Activated CD4-positive, alpha-beta T cell treated with anti-CD3 and anti-CD28 coated beads for 48 hours (primary cell): ENCODE data around the gene MKKS.
"Not testable (repeated sequence)": the region's sequence is repeated elsewhere in the genome, so short reads cannot be mapped to it uniquely, and the experiment has no call there.

Experiments
- DNase-seq: peaks from one replicate; pipeline ENCODE4 v3.0.0-alpha.2; 2020

MKKS gene

DNA sequence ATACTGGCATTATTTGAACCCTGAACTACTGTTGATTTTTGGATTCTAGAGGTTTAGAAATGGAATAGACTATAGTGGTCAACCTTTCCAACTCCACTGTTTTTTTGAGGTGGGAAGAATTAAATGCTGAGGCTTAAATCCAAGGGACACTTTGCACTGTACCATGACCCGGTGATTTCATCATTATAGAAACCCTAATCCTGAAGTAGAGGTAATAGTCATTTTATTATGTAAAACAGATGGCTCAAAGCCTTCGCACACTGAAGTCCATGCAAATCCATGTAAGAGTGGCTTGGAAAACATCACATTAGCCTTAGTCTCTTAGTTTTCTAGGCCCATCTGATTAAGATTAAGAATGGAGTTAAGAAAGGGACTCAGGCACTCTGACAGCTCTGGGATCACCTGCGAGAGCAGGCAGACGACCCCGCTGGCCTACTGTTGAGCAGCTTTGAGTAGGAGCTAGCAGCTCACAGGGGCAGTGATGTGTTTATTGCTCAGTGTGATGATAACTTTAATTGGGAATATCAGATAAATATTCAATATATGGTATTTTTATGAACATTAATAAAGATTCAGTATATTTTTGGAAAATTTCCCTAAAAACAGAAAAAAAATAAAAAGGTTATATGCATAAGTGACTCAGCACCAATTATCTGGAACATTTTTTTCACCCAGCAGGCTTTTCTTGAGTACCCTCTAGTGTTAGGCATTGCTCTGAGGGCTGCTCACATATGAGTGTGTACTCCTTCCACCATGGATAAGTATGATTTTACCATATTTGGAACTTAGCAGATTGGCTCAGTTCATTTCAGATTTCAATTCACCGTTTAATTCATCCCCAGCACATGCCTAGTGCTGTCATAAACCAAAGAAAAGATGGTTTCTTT, 14.5 kb upstream of the MKKS start:
- no peak for DNase-seq

DNA sequence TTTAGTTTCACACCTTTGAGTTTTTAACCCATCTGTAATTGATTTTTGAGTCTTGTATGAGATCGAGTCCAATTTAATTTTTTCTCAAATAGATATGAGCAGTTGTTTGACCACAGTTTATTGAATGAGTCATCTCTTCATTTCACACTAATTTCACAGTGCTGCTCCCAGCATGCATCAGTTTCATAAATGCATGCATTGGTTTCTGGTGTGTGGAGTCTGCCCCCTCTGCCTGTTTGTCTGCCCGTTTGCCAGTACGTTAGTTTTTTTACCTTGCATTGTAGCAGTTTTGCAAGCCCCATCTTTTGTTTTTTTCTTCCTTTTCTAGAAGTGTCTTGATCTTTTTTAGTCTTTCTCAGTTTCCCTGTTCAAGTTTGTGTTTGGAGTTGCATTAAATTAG, 13.0 kb upstream of the MKKS start:
- DNase-seq, result peak; percentile 64

DNA sequence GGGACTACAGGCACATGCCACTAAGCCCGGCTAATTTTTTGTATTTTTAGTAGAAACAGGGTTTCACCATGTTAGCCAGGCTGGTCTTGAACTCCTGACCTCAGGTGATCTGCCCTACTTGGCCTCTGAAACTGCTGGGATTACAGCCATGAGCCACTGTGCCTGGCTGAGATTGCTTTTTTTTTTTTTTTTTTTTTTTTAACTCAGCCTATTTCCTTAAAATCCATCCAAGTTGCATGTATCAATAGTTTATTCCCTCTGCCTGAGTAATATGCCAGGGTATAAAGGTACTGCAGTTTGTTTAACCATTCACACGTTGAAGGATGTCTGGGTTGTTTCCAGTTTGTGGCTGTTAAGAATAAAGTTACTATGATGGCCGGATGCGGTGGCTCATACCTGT, 11.7 kb upstream of the MKKS start:
- DNase-seq, result no peak

DNA sequence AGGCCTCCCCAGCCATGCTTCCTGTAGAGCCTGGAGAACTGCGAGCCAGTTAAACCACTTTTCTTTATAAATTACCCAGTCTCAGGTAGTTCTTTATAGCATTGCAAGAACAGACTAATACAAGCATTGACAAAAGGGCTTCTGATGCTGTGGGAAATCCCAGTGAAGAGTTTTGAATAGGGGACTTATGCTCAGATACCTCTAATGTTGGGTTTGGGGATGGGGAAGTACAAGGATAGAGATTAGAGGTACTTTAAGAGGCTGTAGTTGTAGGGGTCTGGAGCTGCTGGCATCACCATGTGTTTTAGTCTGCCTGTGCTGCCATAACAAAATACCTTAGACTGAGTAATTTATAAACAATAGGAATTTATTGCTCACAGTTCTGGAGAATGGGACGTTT, 9.9 kb upstream of the MKKS start:
- DNase-seq, result no peak

DNA sequence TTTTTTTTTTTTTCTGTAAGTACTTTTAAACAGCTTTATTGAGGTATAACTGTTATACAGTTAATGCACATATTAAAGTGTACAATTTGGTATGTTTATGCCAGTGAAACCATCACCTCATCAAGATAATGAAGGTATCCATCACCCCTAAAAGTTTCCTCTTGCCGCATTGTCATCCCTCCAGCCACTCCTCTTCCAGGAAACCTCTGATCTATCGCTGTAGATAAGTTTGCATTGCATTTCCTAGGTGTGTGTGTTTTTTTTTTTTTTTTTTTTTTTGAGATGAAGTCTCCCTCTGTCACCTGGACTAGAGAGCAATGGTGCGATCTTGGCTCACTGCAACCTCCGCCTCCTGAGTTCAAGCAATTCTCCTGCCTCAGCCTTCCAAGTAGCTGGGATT, 4.2 kb upstream of the MKKS start:
- no peak for DNase-seq

DNA sequence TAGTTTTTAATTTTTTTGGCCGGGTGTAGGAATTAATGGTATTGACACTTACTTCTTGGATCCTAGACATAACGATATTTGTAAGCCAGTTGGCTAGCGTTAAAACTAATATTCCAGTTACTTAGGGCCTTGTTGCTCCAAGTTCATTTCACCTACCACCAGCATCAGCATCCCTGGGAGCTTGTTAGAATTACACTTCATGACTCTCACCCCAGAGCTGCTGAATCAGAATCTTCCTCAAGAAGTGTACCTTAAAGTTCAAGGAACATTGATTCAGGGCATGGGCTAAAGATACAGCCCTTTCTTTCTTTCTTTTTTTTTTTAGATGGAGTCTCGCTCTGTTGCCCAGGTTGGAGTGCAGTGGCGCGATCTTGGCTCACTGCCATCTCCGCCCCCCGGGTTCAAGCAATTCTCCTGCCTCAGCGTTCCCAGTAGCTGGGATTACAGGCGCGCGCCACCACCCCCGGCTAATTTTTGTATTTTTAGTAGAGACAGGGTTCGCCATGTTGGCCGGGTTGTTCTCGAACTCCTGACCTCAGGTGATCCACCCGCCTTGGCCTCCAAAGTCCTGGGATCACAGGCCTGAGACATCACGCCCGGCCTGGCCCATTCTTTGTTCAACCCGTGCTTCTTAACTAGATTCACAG, 2.2 kb upstream of the MKKS start:
- DNase-seq, result no peak

DNA sequence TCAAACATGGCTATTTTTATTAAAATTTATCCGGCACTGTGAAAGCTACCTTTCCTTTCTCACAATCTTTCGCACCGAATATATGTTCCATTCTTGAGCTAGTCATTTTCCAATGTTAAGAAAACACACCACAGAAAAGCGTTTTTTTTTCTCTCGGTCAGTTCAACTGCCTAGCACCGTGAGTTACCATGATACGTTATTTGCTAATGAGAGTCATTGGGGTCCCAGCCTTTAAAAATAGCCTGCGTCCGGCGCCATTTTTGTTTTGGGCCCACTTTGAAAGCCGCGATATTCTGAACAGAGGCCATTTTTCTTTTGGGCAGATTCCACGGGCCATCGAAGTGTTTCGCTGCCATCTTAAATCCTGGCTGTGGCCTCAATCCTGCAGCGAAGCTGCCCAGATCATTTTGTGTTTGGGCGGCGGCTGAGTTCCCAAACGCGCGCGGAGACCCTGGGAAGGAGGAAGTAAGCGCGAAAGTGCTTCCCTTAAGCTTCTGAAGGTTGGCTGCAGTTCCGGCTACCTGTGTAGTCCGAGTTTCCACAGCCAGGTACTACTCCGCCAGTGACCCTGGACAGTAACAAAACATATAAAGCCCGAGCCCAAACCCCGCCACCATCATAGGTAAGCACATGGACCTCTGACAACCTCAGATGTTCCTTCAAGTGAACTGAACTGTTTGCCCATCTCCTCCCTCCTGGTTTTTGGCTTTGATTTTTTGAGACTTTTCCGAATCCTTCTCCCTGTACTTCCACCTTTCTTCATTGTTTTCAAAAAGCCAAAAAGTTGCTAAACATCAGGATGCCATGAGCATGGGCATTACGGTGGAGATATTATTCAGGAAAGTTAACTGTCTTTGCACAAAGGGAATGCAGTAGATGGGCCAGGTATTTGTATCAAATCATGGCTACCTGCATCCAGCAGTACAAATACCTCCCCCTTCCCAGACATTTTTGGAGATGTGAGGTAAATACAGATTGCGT, 1.1 kb upstream of the MKKS start, which contains the start of gene SLX4IP:
SLX4IP (plus strand) TSS at position 474 of the 981 bp plus-strand sequence. CDS start 22,900 bp downstream, outside the sequence.
- peak; percentile 86 for DNase-seq

DNA sequence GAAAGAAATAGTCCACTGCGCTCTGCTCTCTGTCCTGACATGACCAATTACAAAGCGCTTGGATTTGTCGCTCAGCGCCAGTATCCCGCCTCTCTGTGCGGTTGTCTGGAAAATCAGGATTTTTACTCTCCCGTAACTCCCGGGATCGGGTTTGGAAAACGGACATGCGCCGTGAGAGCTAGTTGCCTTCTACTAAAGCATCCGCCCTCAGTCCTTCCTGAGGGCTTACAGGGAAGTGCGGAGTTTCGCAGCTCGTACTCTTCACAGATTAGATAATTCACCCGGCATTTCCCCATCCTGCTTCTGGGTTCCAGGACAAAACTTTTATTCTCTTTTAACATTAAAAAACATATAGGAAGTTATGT, 427 bp upstream of the MKKS start:
- peak; percentile 82 for DNase-seq

DNA sequence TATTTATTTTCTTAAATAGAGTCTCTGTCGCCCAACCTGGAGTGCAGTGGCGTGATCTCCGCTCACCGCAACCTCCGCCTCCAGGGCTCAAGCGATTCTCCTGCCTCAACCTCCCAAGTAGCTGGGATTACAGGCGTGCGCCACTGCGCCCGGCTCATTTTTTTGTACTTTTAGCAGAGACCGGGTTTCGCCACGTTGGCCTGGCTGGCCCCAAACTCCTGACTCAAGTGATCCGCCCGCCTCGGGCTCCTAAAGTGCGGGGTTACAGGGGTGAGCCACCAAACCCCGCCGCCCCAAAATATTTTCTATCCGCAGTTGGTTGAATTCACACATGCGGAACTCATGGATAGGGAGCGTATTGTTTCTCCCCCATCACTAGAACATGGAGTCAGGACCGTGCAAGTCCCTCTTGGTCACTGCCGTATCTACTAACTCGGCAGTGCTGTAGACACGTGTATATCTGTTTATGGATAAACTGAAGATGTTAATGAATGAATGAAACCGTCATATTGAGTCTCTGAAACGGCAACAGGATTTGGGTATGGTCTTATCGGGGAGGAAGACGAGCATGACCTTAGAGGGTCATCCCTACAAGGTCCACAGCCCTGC, 904 bp downstream of the MKKS start:
- DNase-seq, result no peak

DNA sequence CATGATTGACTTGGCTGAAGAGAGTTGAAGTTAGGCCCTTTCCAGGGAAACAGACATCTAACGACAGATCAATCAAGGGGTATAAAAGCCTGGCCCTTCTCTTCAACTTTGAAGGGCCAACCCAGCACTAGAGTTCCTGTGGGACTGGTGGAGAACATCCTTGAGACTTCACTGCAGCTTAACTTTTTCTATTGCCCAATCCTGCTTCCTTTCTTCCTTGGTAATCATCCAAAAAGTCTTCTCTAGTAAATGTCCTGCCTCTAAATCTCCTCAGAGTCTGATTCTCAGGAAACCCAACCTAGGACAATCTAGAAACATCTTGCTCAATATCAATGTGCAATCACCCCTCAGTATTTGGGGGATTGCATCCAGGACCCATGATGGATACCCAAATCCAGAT, 1.9 kb downstream of the MKKS start:
- no peak for DNase-seq

DNA sequence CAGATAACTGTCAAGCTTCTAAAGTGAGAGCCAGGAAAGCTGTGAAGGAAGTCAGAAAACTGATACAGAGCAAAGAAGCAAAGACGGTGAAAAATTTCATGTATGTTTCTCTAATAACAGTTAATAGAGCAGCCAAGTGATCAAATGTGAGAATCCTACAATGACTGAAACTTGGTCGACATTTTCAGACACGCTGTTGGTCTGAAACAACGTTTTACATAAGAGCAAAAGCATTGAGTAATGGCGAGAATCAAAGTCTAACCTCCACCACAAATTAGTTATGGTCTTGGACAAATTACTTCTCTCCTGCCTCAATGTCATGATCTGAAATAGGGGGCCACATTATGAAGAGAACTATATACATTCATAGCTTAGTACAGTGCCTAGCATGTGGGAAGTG, 3.3 kb downstream of the MKKS start:
- DNase-seq, result no peak

DNA sequence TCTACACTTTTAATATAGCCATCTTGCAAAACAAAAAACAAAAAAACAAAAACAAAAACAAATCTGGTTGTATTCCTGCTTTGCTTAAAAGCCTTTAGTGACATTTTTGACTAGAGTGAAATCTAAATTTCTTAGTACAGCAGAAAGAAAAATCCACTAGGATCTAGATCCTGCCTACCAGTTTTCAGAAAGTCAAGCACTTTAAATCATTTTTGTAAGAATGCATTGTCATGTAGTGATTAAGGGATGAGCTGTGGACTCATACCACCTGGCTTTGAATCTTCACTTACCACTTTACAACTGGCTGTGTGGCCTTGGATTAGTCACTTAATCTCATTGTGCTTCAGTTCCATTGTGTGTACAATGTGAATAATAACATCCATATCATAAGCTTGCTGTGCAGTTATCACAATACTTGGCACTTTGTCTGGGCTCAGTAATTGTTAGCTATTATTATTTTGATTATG, 4.0 kb downstream of the MKKS start:
- no peak for DNase-seq

DNA sequence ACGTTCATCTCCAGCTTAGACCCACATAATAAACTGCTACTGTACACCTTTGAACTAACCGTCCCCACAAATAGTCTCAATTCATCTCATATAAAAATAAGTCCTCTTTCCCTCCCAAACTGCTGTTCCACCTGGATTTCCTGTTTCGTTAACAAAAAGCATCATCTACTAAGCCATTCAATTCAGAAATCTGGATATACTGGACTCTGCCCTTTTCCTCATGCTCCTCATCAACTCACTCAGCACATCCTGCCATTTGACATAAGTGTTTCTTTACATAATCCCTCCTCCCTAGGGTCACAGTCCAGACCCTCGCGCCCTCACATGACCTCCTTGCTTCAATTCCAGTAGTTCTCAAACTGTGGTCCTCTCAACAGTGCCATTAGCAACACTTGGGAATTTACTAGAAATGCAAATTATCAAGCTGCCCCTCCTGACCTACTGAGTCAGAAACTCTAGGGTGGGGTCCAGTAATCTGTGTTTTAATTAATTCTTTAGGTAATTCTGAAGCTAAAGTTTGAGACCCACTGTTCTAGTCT, 4.5 kb downstream of the MKKS start:
- no peak for DNase-seq

DNA sequence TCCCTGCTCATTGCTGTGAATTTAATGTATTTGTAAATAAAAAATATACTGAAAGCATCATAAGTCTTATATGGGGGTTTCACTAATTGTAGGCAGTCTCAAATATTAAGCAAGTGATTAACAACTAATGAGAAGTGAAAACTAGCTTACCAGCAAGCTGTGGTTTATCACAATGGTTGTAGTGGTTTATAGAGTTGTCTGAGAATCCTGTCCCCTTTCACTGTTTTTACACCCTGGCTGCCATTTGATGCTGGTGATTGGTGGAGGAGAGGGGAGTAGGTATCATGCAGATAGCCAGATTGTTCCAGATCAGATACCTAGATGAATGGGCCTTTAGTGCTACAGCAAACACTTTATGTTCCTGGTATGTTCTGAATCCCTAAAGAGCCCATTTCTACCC, 6.0 kb downstream of the MKKS start:
- no peak for DNase-seq

DNA sequence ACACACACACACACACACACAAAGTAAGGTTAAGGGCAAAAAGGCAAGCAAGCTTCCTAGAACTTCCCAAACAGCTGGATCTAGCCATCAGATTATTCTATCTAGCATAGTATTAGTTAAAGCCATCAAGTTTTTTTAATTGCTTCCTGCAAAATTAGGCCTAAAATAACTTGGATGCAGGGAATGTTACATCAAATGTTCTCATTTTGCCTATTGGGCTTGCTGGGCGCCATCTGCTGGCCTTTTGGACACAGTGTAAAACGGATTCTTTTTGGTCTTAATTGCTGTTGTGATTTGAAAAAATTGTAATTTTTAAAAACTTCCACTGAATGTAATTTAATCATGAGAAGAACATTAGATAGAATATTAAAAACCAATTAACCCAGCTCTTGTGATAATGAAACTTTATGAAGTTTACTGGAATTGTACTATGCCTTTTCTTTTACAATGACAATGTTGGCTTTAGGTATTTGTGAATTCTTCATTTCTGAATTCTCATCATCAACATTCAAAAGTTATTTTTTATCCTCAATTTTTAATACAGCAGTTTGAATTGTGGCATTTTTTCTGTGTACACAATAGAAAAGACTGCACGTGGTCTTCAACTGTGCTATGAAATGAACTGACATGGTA, 6.8 kb downstream of the MKKS start:
- peak; percentile 54 for DNase-seq

DNA sequence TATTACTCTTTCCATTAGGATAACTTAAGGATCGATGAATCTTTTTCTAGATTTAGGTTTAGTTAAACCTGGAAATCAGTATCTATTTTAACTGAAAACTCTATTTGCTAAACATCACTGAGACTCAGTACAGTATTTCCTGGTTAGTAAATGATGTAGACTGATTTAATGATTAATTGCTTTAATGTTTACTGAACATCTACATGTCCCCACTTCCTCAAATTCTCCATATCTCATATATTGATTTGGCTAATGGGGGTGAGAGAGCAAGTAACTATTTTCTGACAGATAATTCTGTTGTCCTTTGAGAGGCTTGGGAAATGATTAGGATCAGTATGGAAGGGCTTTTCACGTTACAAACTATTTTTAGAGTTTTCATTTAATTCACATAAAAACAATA, 10.3 kb downstream of the MKKS start:
- DNase-seq, result no peak

DNA sequence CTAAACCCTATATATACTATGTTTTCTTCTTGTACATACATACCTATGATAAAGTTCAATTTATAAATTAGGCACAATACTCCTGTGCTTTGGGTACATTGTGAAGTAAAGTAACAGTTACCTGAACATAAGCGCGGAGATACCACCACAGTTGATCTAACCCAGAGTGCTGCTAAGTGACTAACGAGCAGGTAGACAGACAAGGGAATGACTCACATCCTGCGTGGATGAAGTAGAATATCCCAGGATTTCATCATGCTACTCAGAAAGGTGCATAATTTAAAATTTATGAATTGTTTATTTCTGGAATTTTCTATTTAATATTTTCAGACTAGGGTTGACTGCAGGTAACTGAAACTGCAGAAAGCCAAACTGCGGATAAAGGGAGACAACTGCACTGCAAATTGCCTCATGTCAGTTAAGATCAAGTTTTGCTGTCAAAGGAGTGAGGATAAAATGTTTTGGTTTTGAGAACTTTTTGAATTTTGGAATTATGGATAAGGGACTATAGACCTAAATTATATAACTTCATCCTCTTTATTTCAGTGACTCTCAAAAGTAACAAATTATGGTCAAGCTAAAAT, 14.4 kb downstream of the MKKS start:
- DNase-seq, result no peak

DNA sequence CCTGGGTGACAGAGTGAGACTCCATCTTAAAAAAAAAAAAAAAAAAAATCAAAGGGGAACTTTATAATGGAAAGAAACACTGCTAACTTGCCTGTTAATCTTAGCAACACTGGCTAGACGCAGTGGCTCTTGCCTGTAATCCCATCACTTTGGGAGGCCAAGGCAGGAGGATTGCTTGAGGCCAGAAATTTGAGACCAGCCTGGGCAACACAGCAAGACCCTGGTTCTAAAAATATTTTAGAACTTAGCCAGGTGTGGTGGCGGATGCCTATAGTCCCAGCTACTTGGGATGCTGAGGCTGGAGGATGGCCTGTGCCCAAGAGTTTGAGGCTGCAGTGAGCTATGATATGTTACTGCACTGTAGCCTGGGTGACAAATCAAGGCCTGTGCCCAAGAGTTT, 16.8 kb downstream of the MKKS start:
- DNase-seq, result not testable (repeated sequence)

DNA sequence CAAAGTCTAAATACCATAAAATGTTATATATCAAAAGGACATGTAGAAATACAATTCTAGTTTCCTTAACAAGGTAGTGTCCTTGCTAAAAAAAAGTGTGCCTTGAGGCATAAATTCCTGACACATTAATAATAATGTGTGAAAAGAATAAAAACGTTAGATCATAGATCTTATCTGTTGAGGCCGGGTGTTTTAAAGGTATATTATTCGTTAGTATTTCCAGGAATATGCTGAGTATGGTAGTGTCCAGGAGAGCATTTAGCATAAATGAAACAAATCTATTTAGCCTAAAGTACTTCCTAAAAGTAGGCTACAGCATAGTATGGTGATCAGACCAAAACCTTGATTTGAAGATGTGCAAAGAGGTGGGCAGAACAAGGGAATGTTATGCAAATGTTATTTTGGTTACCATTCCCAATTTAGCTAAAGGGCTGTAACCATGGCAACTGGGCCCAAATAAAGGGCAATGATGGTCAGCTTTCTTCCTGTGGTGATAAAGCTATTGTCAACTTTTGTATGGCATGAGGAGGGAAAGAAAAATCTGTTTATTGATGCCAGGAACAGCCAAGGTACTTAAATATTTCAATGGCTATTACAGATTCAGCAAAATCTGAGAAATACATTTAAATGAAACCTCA, 18.9 kb downstream of the MKKS start:
- no peak for DNase-seq

DNA sequence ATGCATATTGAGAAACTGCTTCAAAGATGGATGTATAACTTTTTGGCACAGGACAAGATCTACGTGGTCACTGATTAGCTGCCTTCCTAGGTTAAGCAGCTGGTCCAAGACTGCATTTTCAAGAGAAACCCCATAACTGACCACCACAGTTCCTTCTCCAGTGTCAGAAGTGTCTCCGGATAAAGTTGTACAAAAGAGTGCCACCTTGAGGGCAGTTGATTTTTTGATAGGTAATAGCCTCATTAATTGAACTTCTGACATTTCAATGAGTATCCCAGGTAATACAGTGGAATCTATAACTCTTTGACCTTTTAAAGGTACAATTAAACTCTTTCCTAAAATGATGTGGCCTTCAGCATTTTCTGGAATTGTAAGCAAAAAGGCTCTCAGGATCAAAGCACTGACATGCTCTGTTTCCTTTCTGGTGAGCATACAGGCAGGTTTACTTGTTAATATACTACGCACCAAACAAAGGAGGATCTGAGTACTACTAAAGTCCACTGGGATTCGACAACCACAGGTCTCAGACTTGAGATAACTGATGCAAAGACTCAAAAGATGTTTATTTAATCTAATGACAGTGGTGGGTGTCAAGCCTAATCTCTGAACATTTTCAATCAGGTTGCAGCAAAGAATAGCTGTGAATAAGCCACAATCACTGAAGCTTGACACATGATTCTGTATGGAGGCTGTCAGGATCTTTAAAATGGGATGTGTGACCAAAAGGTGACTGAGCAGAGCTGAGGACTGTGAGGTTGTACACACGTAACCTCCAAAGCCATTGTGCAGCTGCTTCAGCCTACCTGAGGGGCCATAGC, 21.2 kb downstream of the MKKS start:
- no peak for DNase-seq
